Neural cell (in vitro differentiated cells): ENCODE measurements around the gene PMEPA1.

ENCODE experiments used
- CTCF ChIP-seq: fragments of 450-650 bp; IDR thresholded peaks from 2 replicates; pipeline ENCODE4 v1.5.1; 2014; ENCODE audit warnings: antibody characterized with exemption, mild to moderate bottlenecking, moderate library complexity; ENCODE audit not compliant: poor library complexity, severe bottlenecking
- EZH2 ChIP-seq: fragments of 200-600, 300-800 bp; shearing (Covaris generic), sonication (generic); IDR thresholded peaks from 2 replicates; pipeline ENCODE4 v1.6.1; 2014; ENCODE audit warnings: antibody characterized with exemption, low read length, borderline replicate concordance, mild to moderate bottlenecking; ENCODE audit not compliant: insufficient read depth, poor library complexity, severe bottlenecking
- POLR2AphosphoS5 ChIP-seq: IDR thresholded peaks from 2 replicates; pipeline ENCODE4 v1.6.1; 2012
- RAD21 ChIP-seq: fragments of 450-650 bp; conservative IDR thresholded peaks from 2 replicates; pipeline ENCODE4 v1.6.1; 2014; ENCODE audit warnings: antibody characterized with exemption, mild to moderate bottlenecking, moderate library complexity
- TAF1 ChIP-seq: IDR thresholded peaks from 2 replicates; pipeline ENCODE4 v1.6.1; 2012; ENCODE audit warnings: low read depth

- TF ChIP-seq CTCF = no peak
- TF ChIP-seq POLR2AphosphoS5 = no peak
- TF ChIP-seq RAD21 = no peak
- TF ChIP-seq EZH2 = no peak
- TF ChIP-seq TAF1 = no peak
Observed at GRCh38 chr20:57633945-57634491, 75.8 kb downstream of the PMEPA1 start.
